Upper lobe of right lung (tissue), 1 donor: ENCODE results near the gene LONP2. TPM values are rescaled to one million over a fixed set of nuclear protein-coding genes. Genes with fewer than 3 reads are reported as not detected.

Experiments used
- ATAC-seq: fragments of 200-7000 bp; cut with Tn5 transposase; one replicate; pipeline ENCODE4 v1.9.1; 2020; ENCODE audit warnings: mild to moderate bottlenecking, moderate library complexity
- DNase-seq: peaks from one replicate; pipeline ENCODE4 v3.0.0-alpha.2; 2020
- H3K27ac ChIP-seq: fragments of 200-600 bp; one replicate; pipeline ENCODE4 v1.8.0; 2022
- H3K27me3 ChIP-seq: fragments of 200-600 bp; one replicate; pipeline ENCODE4 v1.8.0; 2022; ENCODE audit warnings: mild to moderate bottlenecking
- H3K36me3 ChIP-seq: fragments of 200-600 bp; one replicate; pipeline ENCODE4 v1.8.0; 2022
- H3K4me1 ChIP-seq: fragments of 200-600 bp; one replicate; pipeline ENCODE4 v1.8.0; 2022
- H3K4me3 ChIP-seq: fragments of 200-600 bp; one replicate; pipeline ENCODE4 v1.8.0; 2022; ENCODE audit warnings: mild to moderate bottlenecking
- H3K9me3 ChIP-seq: fragments of 200-600 bp; one replicate; pipeline ENCODE4 v1.8.0; 2022
- intact Hi-C: fragments of 100-400 bp; cut with DNase I; formaldehyde crosslinking; loops from one replicate; pipeline ENCODE4 v1.11.0; 2022
- total RNA-seq: library from RNA; stranded (reverse); fragmentation: NEBNext Ultra II Directional; extraction: Animal tissue kit (Norgen Biotek cat#: 25700); gene quantifications from one replicate; pipeline ENCODE4 v1.2.1, GENCODE V29; 2021
- TF ChIP-seq, protein P1 (sequence below): fragments of 200-600 bp; IDR thresholded peaks from one replicate; pipeline ENCODE4 v1.8.0; 2022; ENCODE audit warnings: antibody characterized with exemption
- donor health status: DM: no; HTN: yes; CAD: no; lungs with severe emphysema.

LONP2 gene
- total RNA-seq, 1 donor from 2014 or later = 63.3 TPM

DNA sequence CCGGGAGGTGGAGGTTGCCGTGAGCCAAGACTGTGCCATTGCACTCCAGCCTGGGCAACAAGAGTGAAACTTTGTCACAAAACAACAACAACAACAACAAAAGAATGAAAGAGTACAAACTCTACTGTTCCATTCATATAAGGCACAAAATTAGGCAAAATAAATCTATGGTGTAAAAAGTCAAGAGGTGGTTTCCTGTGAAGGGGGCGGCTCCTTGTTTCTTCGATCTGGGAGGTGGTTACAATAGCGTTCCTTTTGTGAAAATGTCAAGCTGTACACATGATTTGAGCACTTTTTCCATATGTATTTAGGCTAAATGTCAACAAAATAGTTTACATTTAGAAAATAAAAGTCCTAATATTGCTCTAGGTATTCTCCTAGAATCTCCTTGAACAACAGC, 134.2 kb downstream of the LONP2 start:
- ATAC-seq (no peak), DNase-seq (no peak)
- H3K4me3 ChIP-seq = no peak overlapping the region
- H3K27me3 ChIP-seq = no peaks in the 10 kb centered on the region
- H3K9me3 ChIP-seq = no peaks in the 10 kb centered on the region
- TF ChIP-seq, protein P1, sequence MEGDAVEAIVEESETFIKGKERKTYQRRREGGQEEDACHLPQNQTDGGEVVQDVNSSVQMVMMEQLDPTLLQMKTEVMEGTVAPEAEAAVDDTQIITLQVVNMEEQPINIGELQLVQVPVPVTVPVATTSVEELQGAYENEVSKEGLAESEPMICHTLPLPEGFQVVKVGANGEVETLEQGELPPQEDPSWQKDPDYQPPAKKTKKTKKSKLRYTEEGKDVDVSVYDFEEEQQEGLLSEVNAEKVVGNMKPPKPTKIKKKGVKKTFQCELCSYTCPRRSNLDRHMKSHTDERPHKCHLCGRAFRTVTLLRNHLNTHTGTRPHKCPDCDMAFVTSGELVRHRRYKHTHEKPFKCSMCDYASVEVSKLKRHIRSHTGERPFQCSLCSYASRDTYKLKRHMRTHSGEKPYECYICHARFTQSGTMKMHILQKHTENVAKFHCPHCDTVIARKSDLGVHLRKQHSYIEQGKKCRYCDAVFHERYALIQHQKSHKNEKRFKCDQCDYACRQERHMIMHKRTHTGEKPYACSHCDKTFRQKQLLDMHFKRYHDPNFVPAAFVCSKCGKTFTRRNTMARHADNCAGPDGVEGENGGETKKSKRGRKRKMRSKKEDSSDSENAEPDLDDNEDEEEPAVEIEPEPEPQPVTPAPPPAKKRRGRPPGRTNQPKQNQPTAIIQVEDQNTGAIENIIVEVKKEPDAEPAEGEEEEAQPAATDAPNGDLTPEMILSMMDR = no peak
- no peak overlapping the region for H3K27ac ChIP-seq
- H3K36me3 ChIP-seq = no peaks in the 10 kb centered on the region
- intact Hi-C loops = no loop called here
- peaks cover 77% of the 10 kb centered on the region for H3K4me1 ChIP-seq

DNA sequence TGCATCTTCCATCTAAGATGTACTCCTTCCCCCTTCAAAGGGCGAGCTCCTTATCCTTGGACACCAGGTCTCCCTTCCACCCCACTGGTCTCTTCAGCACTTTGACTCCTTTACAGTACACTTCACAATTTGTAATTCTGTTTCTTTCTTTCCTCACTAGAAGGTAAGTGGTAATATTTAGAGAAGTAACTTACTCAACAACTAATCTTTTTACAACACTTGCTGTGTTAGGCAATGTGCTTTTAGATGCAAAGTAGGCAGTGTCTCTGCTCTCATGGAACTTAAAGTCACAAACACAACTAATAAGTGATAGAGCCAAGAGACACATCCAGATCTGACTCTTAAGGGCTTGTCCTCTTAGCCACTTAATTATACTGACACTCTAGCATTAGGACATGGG, 134.7 kb downstream of the LONP2 start:
- Histone ChIP-seq H3K4me3 (no peak overlapping the region), H3K4me1 (peaks cover 82% of the 10 kb centered on the region), H3K27me3 (no peaks in the 10 kb centered on the region), H3K27ac (no peak overlapping the region), H3K36me3 (no peaks in the 10 kb centered on the region), H3K9me3 (no peaks in the 10 kb centered on the region)
- ATAC-seq = peak; percentile 86
- DNase-seq = no peak
- TF ChIP-seq, protein P1 = no peak
- intact Hi-C loops = no loop called here

DNA sequence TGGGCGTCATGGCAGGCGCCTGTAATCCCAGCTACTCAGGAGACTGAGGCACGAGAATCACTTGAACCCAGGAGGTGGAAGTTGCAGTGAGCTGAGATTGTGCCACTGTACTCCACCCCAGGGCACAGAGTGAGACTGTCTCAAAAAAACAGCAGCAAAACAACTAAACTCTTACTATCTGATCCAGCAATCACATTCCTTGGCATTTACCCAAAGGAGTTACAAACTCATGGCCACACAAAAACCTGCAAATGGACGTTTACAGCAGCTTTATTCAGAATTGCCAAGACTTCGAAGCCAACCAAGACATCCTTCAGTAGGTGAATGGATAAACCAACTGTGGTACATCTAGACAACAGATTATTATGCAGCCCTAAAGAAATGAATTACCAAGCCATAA, 137.1 kb downstream of the LONP2 start:
- ATAC-seq = no peak
- no peak for DNase-seq
- H3K4me3 ChIP-seq = no peak overlapping the region
- intact Hi-C loops = no loop called here
- H3K4me1 ChIP-seq = peaks cover 67% of the 10 kb centered on the region
- no peaks in the 10 kb centered on the region for H3K27me3 ChIP-seq
- H3K36me3 ChIP-seq = no peaks in the 10 kb centered on the region
- H3K9me3 ChIP-seq = no peaks in the 10 kb centered on the region
- H3K27ac ChIP-seq = no peak overlapping the region
- TF ChIP-seq, protein P1 = no peak

DNA sequence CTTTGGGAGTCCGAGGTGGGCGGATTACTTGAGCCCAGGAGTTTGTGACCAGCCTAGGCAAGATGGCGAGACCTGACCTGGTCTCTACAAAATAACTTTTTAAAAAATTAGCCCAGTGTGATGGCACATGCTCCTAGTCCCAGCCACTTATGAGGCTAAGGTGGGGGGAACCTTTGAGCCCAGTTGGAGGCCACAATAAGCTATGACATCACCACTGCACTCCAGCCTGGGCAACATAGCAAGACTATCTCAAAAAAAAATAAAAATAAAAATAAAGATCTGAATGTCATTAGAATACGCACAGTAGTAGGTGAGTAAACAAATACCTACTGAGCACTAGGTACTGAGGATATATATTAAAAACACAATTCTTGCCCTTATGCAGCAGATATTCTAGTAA, 138.0 kb downstream of the LONP2 start:
- Histone ChIP-seq H3K4me3 (no peak overlapping the region), H3K27me3 (no peaks in the 10 kb centered on the region), H3K4me1 (peaks cover 67% of the 10 kb centered on the region), H3K36me3 (no peaks in the 10 kb centered on the region), H3K27ac (no peak overlapping the region), H3K9me3 (no peaks in the 10 kb centered on the region)
- DNase-seq (no peak), ATAC-seq (no peak)
- intact Hi-C loops = no loop called here
- TF ChIP-seq, protein P1 = no peak

DNA sequence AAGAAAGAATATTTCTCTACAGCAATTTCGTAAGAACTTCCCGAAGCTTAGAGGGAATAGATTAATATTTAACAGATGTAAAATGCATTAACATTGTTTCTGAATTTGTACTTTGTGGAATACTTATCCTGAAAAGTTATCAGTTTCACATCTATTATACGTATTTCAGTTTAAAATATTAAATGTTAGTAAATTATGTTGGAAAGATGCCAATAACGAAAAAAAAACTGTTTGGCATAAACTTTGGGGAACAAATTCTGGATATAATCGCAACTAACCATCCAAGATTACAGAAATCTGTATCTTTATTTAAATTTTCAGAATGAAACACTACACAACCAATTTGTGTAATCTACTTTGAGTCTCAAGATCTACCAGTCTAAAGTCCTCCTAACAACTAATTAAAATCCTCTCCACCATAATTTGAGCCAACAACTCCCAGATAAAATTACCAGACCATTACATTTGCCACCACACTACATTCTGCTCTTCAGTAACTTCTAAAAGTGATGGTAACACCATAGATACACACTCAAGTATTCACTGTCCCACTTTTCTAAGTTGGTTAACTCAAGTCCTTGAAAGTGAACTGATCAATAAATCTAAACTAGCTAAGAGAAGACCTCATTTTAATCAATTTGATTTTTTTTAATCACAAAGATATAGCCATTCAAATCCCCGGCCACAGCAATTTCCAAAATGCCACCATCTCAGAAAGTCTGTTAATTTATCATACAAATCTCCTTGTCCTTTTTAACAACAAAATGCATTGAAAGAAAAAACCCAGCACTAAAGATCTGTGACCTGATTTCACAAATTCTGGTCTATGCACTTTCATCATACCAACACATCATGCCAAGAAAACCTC, 139.1 kb downstream of the LONP2 start:
- intact Hi-C loops = no loop called here
- no peaks in the 10 kb centered on the region for H3K36me3 ChIP-seq
- peak overlapping the region; percentile 89 for H3K27ac ChIP-seq
- no peaks in the 10 kb centered on the region for H3K27me3 ChIP-seq
- peaks cover 56% of the 10 kb centered on the region for H3K4me1 ChIP-seq
- TF ChIP-seq, protein P1 = no peak
- no peaks in the 10 kb centered on the region for H3K9me3 ChIP-seq
- no peak for DNase-seq
- ATAC-seq = no peak
- H3K4me3 ChIP-seq = peak overlapping the region; percentile 67
